Central memory CD8-positive, alpha-beta T cell (primary cell): ENCODE results near the gene ZNF304.
A peak's percentile ranks its signal among the peaks of the same experiment; 100 is the strongest.
"Not testable (repeated sequence)": the region's sequence is repeated elsewhere in the genome, so short reads cannot be mapped to it uniquely, and the experiment has no call there.

Experiments used
- ATAC-seq: fragments of 150-1000 bp; cut with Tn5 transposase; replicated peaks from 2 replicates; pipeline ENCODE4 v1.10.0; 2022; ENCODE audit warnings: mild to moderate bottlenecking, moderate FRiP score, moderate number of reproducible peaks; ENCODE audit not compliant: poor library complexity, severe bottlenecking; ENCODE audit errors: extremely low read depth
- DNase-seq, 2 donors: peaks; one replicate each; pipeline ENCODE4 v3.0.0; 2021; ENCODE audit warnings: low spot score in 2 of 2
- H3K27ac Mint-ChIP-seq: one replicate; pipeline ENCODE4 v1.8.0; 2022; ENCODE audit warnings: low read depth, mild to moderate bottlenecking, moderate library complexity, mixed read lengths
- H3K27me3 Mint-ChIP-seq: one replicate; pipeline ENCODE4 v1.8.0; 2022; ENCODE audit warnings: mixed read lengths
- H3K36me3 Mint-ChIP-seq: one replicate; pipeline ENCODE4 v1.8.0; 2022; ENCODE audit warnings: mild to moderate bottlenecking, moderate library complexity, mixed read lengths; ENCODE audit not compliant: insufficient read depth
- H3K4me1 Mint-ChIP-seq: one replicate; pipeline ENCODE4 v1.8.0; 2022; ENCODE audit warnings: mixed read lengths
- H3K4me3 Mint-ChIP-seq: one replicate; pipeline ENCODE4 v1.8.0; 2022; ENCODE audit warnings: mild to moderate bottlenecking, moderate library complexity, mixed read lengths
- H3K9me3 Mint-ChIP-seq: one replicate; pipeline ENCODE4 v1.8.0; 2022; ENCODE audit warnings: mixed read lengths

Gene ZNF304

DNA sequence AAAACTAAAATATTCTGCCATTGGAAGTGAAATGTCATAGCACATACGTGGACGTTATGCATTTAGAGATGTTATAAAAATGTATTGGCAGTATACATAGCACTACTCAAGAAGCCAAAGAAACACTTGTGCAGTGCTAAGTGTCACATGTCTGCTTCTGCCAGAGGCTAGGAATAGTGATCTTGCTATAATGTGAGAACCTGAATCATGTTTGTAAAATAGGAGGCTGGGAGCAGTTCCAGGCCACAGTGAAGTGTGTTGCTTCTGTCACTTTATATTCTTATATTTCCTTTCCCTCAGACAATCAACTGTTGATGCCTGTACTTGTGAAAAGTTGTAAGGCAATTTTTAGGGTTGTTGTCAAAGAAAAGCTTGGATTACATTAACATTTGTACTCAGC, 15.7 kb downstream of the ZNF304 start:
- Mint-ChIP-seq H3K9me3 (peaks cover 14% of the 10 kb centered on the region), H3K4me3 (no peak overlapping the region)

DNA sequence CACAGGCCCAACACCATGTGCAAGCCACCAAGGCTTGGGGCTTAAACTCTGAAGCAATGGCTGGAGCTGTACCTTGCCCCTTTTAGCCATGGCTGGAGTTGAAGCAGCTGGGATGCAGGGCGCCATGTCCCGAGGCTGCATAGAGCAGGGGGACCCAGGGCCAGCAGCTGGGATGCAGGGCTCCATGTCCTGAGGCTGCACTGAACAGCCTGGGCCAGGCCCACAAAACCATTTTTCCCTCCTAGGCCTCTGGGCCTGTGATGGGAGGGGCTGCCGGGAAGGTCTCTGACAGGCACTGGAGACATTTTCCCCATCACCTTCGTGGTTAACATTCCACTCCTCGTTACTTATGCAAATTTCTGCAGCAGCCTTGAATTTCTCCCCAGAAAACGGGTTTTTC, 23.1 kb downstream of the ZNF304 start:
- no peak overlapping the region for H3K27ac Mint-ChIP-seq
- no peak for ATAC-seq
- peaks cover 6% of the 10 kb centered on the region for H3K4me1 Mint-ChIP-seq
- H3K27me3 Mint-ChIP-seq = no peaks in the 10 kb centered on the region
- no peak for DNase-seq
- no peak overlapping the region for H3K4me3 Mint-ChIP-seq
- H3K9me3 Mint-ChIP-seq = peaks cover 19% of the 10 kb centered on the region
- peaks cover 7% of the 10 kb centered on the region for H3K36me3 Mint-ChIP-seq

More for the DNA sequence above, 15.7 kb downstream of the ZNF304 start:
- Mint-ChIP-seq H3K4me1 (peaks cover 33% of the 10 kb centered on the region), H3K27ac (no peak overlapping the region), H3K36me3 (peaks cover 17% of the 10 kb centered on the region), H3K27me3 (no peaks in the 10 kb centered on the region)
- ATAC-seq (no peak), DNase-seq (no peak)

DNA sequence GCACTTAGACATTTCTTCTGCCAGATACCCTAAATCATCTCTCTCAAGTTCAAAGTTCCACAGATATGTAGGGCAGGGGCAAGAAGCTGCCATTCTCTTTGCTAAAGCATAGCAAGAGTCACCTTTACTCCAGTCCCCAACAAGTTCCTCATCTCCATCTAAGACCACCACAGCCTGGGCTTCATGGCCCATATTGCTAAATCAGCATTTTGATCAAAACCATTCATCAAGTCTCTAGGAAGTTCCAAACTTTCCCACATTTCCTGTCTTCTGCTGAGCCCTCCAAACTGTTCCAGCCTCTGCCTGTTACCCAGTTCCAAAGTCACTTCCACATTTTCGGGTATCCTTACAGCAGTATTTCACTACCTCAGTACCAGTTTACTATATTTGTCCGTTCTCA, 23.6 kb downstream of the ZNF304 start:
- H3K36me3 Mint-ChIP-seq, H3K4me3 Mint-ChIP-seq, H3K27ac Mint-ChIP-seq, H3K27me3 Mint-ChIP-seq, DNase-seq, ATAC-seq, H3K4me1 Mint-ChIP-seq: not testable (repeated sequence)
- peaks cover 23% of the 10 kb centered on the region for H3K9me3 Mint-ChIP-seq

DNA sequence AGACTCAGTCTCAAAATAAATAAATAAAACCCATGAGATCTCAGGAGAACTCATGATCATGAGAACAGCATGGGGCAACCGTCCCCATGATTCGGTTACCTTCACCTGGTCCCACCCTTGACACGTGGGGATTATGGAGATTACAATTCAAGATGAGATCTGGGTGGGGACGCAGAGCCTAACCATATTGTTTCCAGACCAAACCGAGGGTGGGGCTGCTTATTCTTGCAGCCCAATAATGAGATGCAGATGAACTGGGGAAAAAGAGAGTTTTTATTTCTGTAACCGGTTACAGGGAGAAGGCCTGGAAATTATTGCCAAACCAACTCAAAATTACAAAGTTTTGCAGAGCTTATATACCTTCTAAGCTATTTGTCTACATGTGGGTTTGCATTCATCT, 25.1 kb downstream of the ZNF304 start:
- DNase-seq = no peak
- Mint-ChIP-seq H3K4me1 (no peaks in the 10 kb centered on the region), H3K36me3 (peaks cover 4% of the 10 kb centered on the region), H3K9me3 (peaks cover 31% of the 10 kb centered on the region), H3K27ac (no peak overlapping the region), H3K27me3 (no peaks in the 10 kb centered on the region), H3K4me3 (no peak overlapping the region)
- no peak for ATAC-seq

DNA sequence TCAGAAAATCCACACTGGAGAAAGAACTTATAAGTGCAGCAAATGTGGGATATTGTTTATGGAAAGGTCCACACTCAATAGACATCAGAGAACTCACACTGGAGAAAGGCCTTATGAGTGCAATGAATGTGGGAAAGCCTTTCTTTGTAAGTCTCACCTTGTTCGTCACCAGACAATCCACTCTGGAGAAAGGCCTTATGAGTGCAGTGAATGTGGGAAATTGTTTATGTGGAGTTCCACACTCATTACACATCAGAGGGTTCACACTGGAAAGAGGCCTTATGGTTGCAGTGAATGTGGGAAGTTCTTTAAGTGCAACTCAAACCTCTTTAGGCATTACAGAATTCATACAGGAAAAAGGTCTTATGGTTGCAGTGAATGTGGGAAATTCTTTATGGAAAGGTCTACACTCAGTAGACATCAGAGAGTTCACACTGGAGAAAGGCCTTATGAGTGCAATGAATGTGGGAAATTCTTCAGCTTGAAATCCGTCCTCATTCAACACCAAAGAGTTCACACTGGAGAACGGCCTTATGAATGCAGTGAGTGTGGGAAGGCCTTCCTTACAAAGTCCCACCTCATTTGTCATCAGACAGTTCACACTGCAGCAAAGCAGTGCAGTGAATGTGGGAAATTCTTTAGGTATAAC, 26.6 kb downstream of the ZNF304 start:
- no peak for ATAC-seq
- H3K4me3 Mint-ChIP-seq = no peak overlapping the region

DNA sequence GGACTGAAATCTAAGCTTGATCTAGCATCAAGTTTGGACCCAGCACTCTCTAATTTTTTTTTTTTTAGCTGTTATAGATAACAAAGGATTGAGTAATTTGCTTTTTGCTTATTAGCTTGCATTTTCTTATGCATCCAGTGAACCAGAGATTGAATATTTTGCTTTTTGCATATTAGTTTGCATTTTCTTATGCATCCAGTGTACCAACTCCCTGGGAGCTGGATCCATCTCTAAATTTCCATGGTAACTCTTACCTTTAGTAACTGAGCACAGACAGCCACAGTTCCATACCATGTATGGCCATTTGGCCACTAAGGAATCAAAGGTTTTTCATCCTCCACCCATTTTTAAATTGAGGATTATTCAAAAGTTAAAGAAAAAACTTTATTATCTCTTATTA, 29.9 kb downstream of the ZNF304 start:
- H3K27ac Mint-ChIP-seq = no peak overlapping the region
- peaks cover 26% of the 10 kb centered on the region for H3K9me3 Mint-ChIP-seq
- DNase-seq (no peak), ATAC-seq (no peak)
- no peaks in the 10 kb centered on the region for H3K4me1 Mint-ChIP-seq
- H3K36me3 Mint-ChIP-seq = no peaks in the 10 kb centered on the region
- H3K4me3 Mint-ChIP-seq = no peak overlapping the region
- peaks cover 12% of the 10 kb centered on the region for H3K27me3 Mint-ChIP-seq

More for the DNA sequence above, 26.6 kb downstream of the ZNF304 start:
- Mint-ChIP-seq H3K36me3 (peaks cover 2% of the 10 kb centered on the region), H3K4me1 (no peaks in the 10 kb centered on the region), H3K9me3 (peaks cover 31% of the 10 kb centered on the region), H3K27ac (no peak overlapping the region), H3K27me3 (no peaks in the 10 kb centered on the region)
- no peak for DNase-seq

DNA sequence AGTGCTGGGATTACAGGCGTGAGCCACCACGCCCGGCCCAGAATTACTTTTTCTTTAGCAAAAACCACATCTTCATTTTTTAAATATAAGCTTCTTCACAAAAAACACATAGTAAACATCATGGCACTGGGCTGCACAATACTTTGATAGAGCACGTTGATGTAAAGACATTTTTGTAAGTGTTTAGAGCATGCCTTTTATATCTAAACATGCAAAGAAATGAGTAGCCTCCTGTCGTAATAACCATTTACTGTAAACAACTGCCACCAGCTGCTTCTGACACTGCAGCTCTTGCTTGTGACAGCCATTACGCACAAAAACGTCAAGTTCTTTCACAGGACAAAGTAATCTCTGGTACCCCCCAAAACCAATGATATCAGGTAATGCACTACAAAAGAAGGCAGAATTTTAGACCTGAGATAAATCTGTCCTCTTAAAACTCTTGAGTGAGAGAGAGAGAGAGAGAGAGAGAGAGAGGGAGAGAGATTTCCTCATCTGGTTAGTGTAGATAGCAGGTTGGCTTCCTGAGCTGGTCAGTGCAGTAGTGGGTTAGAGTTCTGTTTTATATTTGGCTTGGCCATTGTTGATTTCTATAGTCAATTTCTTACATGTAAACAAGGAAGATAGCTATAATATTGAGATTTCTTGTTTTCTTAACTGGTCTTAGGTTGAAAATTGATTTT, 31.9 kb downstream of the ZNF304 start:
- no peak overlapping the region for H3K27ac Mint-ChIP-seq
- peaks cover 12% of the 10 kb centered on the region for H3K27me3 Mint-ChIP-seq
- no peaks in the 10 kb centered on the region for H3K4me1 Mint-ChIP-seq
- no peak for ATAC-seq
- DNase-seq = no peak
- H3K36me3 Mint-ChIP-seq = no peaks in the 10 kb centered on the region
- peaks cover 15% of the 10 kb centered on the region for H3K9me3 Mint-ChIP-seq
- H3K4me3 Mint-ChIP-seq = no peak overlapping the region

DNA sequence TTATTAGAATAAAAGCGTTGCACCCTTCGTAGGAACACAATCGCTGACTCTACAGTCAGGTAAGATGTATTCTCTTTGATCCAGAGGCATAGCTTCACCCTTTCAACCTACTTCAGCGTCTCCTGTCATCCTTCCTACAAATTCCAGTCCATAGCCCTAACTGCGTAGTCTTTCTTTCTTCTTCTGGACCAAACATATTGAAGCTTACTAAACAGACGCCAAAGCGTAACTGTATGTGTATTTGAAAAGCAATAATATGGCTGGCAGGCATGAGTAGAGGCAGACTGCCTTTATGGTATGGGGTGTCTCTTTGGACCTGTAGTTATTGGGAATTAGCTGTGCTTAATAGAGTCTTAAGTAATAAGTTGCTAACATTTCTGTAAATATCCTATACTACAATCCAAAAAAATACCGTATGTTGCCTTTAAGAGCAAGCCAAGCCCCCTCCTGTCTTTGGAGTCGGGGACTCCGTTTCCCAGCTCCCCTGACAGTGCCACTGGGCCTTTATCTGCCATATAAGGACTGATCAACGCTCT, 38.2 kb downstream of the ZNF304 start:
- no peak for ATAC-seq

DNA sequence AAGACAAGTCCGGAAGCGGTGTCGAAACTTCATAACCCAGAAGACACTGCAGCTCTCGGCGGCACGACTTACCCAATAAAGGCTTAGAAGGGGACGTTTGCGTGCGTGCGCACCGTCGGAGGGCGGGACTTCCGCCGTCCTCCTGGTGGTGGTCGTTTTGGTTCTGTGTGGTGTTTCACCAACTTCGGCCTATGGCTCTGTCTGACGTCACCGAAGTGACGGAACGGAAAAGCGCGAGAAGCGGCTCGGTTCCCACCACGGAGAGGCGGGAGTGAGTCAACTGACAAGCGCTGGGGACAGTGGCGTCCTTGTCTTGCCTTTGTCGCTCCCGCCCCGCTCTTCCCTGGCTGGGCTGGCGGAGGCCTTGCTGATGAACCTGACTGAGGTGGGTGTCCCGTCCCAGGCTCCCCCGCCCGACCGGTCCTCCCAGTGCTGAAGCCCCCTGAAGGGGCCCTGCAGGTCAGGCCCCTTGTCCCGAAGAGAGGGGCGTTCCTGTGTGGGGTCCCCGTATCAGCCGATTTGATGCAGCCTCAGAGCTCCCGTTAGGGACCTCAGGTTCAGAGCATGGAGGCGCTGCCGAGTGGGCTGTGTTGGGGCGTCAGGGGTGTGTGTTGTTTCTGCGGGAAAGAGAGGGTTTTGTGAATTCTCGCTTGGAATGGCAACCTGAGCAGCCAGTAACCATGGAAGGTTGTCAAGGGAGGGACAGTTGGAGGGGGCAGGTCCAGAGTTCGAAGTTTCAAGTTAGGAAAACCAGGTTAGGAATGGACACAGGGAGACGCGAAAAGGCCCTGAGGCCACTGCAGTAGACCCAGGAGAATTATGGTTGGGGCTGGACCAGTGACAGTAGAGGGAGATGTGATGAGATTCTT, 38.9 kb downstream of the ZNF304 start, which contains the start of gene ZNF548:
ZNF548 (plus strand) TSS at position 125 of the 869 bp plus-strand sequence; CDS start at position 371, 246 bp downstream.
- no peaks in the 10 kb centered on the region for H3K9me3 Mint-ChIP-seq
- H3K4me3 Mint-ChIP-seq = peak within 1 kb of the TSS; percentile 84
- DNase-seq (peak; percentile 96 to 98), ATAC-seq (peak; percentile 99)
- peaks cover 23% of the 10 kb centered on the region for H3K36me3 Mint-ChIP-seq
- H3K4me1 Mint-ChIP-seq = peaks cover 42% of the 10 kb centered on the region
- H3K27me3 Mint-ChIP-seq = no peaks in the 10 kb centered on the region
- H3K27ac Mint-ChIP-seq = peak within 1 kb of the TSS; percentile 97

More for the DNA sequence above, 38.2 kb downstream of the ZNF304 start:
- peak overlapping the region; percentile 97 for H3K27ac Mint-ChIP-seq
- H3K9me3 Mint-ChIP-seq = no peaks in the 10 kb centered on the region
- peak overlapping the region; percentile 84 for H3K4me3 Mint-ChIP-seq
- peaks cover 23% of the 10 kb centered on the region for H3K36me3 Mint-ChIP-seq
- no peak for DNase-seq
- H3K4me1 Mint-ChIP-seq = peaks cover 35% of the 10 kb centered on the region
- H3K27me3 Mint-ChIP-seq = no peaks in the 10 kb centered on the region

DNA sequence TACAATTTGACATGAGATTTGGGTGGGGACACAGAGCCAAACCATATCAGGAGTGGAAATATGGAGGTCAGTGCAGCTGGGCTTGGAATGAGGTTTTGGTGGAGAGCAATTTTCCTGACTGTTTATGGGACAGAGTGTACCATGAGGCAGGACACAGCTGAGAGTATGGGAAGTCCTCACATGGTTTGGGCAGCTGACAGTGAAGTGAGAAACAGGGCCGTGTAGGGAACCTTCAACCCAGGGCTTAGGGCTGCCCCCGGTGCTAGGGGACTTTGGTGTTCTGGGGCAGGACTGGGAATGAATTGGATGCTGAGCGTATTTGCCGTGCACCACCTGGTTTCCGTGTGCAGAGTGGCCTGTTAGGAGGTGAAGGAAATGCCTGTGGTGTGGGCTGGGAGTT, 44.6 kb downstream of the ZNF304 start:
- Mint-ChIP-seq H3K9me3 (peaks cover 34% of the 10 kb centered on the region), H3K27me3 (no peaks in the 10 kb centered on the region), H3K27ac (no peak overlapping the region), H3K4me3 (no peak overlapping the region), H3K4me1 (peaks cover 40% of the 10 kb centered on the region), H3K36me3 (peaks cover 44% of the 10 kb centered on the region)
- ATAC-seq = no peak
- no peak for DNase-seq

DNA sequence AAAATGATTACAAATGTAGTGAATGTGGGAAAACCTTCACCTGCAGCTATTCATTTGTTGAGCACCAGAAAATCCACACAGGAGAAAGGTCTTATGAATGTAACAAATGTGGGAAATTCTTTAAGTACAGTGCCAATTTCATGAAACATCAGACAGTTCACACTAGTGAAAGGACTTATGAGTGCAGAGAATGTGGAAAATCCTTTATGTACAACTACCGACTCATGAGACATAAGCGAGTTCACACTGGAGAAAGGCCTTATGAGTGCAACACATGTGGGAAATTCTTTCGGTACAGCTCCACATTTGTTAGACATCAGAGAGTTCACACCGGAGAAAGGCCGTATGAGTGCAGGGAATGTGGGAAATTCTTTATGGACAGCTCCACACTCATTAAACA, 47.8 kb downstream of the ZNF304 start:
- Mint-ChIP-seq H3K4me1 (peaks cover 27% of the 10 kb centered on the region), H3K4me3 (no peak overlapping the region), H3K27ac (no peak overlapping the region), H3K36me3 (peaks cover 35% of the 10 kb centered on the region), H3K9me3 (peaks cover 34% of the 10 kb centered on the region), H3K27me3 (no peaks in the 10 kb centered on the region)
- no peak for ATAC-seq
- no peak for DNase-seq

DNA sequence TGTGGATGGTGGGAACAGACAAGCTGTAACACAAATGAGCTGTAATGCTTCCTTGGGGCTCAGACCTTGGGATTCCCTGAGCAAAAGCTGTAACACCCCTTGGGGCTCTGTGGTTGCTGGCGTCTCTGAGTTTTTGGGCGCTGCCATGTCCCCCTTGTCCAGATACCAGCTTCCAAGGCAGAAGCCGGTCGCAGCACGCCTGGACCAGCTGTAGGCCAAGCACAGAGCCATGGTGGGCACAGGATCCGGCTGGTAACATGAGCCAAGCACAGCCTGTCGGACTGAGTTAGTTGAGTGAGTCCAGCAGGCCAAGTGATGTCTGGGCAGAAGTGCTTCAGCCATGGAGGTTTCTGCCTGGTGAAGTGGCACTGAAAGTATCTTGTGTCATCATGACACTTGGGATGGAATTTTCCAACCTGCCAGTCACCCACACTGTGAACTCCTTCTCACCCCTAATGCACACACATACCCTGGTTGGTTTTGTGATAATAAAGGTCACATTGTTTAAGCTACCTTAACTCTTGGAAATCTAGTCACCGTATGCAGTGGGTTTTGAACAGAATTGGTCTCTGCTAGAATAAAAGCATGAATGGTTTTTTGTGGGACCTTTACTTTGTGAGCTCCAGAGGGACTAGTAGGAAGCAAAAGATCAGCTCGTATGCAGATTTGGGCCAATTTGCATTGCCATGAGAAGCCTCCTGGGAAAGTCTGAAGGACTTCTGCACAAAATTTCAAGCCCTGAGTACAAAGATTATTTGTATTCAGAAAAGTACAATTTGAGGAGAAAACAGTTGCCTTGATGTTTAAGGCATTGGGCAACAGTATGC, 52.9 kb downstream of the ZNF304 start:
- no peak for DNase-seq
- peaks cover 12% of the 10 kb centered on the region for H3K36me3 Mint-ChIP-seq
- H3K27ac Mint-ChIP-seq = no peak overlapping the region

More for the DNA sequence above, 52.9 kb downstream of the ZNF304 start:
- Mint-ChIP-seq H3K9me3 (peaks cover 6% of the 10 kb centered on the region), H3K27me3 (no peaks in the 10 kb centered on the region), H3K4me3 (no peak overlapping the region), H3K4me1 (peaks cover 7% of the 10 kb centered on the region)
- no peak for ATAC-seq
